Measurements from ENCODE around the gene GASK1A.

The GASK1A gene

DNA sequence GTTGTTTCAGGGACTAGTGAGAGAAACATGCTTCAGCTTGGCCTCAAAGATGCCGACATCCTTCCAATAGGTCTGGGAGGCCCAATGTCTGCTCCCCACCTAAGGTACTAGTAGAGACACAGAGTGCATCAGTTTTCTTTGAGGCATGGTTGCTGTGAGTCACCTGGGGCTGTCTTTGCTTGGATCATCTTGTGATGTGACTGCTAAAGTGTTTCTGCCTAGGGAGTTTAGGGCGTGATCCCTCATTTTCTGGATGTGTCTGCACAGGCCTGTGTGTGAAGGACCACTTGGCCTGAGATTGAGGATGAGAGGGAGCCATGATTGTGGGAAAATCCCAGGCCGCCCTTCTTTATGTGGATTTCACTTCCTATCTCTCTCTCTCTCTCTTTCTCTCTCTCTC lies 4.8 kb downstream of the GASK1A start:
- DNase-seq: no peak

DNA sequence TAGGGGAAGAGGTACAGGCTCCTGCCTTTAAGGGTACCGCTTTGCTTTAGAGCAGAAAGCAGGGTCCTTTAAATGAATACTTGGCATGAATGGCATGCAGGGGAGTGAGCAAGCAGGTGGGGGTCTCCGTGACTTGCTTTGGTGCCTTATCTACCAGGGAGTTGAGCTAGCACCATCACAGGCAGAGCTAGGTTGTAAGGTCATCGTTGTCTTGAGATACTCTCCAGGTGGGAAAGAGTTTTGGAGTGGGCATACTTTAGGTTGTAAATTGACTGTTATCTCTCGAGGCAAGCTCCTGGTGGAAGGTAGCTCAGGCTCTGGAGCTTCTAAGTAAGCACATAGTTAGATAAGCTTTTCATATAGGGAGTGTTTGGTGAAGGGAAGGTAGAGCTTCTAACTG lies 5.6 kb downstream of the GASK1A start:
- DNase-seq: no peak

DNA sequence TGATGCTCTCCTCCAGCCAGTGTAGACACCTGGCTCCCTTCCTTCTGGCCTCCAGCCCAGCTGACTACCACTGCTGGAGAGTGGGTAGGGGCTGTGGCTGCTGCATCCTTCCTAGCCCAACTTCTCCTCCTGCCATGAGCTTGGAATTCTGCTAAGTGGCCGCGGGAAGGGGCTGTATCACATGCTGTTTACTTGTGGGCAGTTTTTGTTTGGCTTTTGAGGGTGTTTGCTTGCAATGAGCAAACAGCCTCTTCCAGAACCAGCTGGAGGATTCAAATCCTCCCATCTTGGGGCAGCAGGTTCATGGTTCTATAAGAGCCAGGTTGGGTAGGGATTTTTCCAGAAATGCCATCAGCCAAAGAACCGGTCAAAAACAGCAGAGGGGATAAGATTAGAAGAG lies 9.0 kb downstream of the GASK1A start:
- DNase-seq: no peak

DNA sequence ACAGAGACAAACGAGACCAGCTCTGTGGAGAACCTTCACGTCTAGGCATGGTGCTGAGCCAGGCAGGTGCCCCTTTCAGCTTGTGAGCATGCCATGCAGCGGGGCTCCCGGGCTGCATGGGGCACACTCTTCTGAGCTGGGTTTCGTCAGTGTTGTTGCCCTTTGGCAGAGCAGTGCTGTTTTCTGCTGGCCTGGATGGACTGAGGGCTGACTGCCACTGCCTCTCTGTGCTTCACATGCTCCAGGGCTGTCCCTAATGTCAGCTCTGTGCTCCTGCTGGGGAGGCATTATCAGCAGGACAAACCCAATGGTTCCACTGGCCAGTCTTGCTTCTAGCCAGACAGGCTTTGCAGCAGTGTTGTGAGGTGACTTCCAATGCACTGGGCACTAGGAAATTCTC lies 9.5 kb downstream of the GASK1A start:
- DNase-seq: no peak

DNA sequence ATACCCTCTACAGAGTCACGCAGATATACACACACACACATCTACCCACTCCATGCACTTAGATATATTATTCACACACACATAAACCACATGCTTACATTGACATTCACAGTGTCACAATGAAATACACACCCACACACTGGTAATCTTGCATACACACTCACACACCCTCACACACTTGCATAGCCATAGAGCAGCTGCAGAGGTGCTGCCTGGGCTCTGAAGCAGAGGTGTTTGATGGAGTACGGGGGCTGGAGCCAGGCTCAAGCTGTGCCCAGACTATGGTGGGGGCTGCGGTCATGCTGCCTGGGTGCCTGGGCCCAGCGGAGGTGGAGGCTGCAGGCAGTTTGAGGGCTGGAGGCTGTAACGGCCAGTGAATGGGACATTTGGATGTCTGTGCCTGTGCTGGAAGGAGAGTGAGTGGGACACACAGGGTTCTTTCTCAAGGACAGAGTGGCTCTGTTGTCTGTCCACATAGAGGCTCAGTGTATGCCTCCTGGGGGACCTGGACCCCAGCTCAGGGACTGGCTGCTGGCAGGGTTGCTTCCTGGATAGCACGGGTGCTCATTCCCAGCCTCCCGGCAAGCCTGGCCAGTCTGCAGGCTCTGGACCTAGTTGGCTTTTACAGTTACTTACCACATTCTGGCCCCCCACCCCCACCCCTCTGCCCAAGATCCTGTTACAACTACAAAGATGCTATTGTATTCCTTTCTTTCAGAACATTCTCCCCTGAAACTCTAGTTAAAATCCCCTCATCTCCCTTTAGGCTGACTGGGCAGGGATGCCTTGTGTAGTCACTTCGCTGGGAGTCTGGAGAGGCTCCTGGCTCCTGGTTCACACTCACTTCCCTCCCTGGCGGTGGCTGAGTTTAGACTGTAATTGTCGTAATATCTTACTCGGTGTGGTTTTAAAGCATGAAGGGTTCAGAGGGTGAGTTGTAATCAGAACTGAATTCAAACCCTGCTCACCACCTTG lies 12.5 kb downstream of the GASK1A start:
- no peak for DNase-seq

DNA sequence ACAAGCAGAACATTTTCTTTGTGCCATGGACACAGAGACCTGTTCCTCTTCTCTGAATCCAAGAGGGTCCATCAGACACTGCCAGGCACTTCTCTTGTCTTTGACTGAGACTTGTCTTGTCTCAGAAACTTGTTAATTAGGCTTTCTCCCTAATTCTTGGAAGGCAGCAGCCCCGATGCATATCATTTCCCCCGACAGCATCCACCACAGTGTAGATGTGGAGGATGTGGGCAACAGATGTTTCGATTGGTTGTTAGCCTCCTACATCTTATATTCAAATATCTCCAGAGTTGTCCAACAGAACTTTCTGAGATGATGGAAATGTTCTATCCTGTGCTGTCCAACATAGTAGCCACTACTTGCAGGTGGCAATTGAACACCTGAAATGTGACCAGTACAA lies 15.5 kb downstream of the GASK1A start:
- no peak for DNase-seq

DNA sequence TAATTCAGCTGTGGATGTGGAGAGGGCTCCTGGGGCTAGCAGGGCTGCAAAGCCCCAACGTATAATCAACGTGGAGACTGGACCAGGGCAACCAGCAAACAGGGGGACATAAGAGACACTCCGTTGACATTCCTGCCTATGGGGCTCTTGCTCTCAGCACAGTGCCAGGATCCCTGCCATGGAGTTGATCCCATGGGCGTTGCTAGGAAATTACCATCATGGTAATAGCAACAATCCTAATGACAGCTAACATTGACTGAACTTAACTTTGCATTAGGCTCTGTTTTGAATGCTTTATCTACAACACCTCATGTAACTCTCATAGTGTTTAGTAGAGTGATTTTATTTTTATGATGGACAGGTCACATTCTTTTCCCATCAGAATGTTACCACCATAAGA lies 16.9 kb downstream of the GASK1A start:
- no peak for DNase-seq

DNA sequence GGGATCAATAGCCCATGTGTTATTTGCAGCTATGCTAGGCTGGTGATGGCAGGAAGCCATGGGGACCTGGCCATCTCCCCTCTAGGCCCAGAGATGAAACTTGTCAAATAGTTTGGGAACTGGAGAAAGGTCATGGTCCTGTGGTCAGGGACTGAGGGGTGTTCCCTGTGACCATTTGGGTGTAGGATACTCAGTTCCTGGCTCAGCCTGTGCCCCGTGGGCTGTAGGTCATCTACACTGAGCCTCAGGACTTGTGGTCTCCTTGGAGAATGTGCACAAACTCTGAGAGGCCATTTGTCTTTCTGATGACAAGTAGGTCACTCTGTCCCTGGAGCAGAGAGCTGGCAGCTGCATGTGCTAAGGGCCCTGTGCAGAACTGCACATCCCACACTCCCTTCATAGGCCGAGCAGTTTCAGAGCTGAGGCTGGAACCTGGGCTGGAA lies 17.5 kb downstream of the GASK1A start:
- no peak for DNase-seq

DNA sequence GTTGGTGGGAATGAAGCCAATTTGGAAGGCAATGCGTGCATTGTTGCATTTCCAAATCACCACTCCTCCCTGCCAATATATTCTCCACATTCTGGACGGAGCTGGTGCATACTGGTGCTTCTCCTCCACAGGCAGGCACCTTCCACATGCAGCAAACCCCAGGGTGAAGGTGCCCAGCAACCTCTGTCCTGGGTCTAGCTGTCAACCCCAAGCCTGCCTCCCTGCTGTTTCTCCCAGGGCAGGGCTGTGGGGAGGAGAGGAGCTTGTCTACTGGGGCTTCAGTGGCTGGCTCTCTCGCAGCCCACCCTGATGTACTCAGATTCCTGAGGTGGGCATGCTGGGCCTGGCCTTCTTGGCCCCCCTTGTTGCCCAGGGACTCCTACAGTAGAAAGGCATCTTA lies 20.1 kb downstream of the GASK1A start:
- no peak for DNase-seq

DNA sequence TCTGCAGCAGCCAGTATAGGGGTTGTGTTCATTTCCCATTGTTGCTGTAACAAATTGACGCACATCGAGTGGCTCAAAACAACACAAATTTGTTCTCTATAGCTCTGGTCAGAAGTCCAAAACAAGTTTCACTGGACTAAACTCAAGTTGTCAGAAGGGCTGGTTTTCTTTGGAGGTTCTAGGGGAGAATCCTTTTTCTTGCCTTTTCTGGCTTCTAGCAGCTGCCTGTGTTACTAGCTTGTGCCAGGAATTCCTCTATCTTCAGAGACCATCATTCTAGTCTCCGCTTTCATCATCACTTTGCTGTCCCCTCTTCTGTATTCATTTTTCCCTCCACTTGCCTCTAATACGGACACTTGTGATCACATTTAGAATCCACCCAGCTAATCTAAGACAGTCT lies 20.5 kb downstream of the GASK1A start:
- DNase-seq: no peak

DNA sequence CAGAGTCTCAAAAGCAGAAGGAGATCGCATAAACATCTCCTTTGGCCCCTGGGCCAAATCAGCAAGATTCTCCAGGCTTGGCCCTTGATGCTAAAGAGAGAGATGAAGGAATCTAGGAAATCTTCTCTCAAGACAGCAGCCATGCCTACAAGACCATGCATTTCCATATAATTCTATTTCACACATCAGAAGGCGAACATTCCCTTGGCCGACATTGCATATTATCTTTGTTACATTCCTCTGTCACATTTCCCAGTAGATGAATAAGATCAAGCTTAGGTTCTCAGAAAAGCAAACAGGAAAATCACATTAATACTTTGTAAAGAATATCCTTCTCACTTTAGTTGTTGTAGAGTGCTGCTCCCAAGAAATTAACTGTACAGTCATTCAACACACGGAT lies 21.3 kb downstream of the GASK1A start:
- DNase-seq: no peak

DNA sequence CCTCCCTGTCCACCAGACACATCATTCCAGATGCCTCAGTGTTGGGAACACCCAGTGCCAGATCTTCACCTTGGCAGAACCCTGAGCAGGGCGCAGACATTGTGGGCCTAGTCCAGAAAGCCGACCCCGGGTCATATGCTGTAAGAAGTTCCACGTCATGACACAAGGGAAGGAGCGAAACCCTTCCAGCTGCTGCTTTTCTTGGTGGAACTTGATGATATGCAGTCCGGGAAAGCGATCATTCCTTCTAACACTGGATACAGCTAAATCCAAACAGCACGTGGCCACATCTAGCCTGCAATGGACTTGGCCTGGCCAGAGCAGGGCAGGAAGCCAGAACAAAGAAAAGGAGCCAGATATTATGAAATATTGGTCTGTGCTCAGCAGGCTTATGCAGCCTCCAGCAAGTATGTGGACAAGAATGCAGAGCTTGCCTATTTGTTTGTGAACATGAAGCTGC lies 22.0 kb downstream of the GASK1A start:
- no peak for DNase-seq

DNA sequence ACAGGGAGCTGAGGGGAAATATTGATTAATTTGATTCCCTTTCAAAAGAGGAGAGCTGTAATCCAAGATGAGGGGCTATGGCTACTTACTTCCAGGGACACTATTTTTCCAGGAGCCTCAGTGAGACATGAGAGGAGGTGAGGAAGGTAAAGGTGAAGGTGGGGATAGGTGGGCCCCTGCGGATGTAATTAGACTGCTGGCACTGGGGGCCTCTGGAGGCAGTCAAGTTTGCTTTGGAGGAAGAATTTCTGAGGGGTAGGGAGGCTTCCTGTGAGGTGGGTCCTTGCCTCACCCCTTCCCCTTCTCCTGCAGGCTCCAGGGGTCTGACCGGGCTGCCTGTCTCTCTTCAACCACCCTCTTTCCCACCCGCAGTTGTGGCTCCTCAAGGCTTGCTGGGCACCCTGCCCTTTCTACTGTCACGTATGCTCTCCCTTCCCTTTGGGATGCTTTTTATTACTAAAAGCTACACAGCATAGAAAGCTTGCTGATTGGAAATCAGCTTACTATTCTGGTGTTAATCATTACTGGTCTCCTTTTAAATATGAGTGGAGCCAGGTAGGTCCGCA lies 22.5 kb downstream of the GASK1A start:
- no peak for DNase-seq

DNA sequence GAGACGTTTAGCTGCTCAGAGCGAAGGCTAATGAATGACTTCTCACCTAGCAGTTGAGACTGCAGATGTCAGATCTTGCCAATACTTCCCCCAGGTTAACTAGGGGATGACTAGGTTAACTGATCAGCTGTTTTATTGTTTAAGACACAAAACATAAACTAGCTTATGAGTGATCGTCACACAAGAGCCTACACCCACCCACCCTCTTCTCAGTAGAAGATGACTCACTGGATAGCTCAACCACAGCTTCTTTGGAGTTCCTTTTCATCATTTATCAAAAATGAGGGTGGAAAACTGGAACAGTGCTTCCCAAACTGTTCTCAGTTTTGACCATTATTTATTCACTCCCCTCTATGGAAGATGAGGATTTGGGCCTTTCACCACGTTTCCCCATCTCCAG lies 25.2 kb downstream of the GASK1A start:
- DNase-seq: no peak

DNA sequence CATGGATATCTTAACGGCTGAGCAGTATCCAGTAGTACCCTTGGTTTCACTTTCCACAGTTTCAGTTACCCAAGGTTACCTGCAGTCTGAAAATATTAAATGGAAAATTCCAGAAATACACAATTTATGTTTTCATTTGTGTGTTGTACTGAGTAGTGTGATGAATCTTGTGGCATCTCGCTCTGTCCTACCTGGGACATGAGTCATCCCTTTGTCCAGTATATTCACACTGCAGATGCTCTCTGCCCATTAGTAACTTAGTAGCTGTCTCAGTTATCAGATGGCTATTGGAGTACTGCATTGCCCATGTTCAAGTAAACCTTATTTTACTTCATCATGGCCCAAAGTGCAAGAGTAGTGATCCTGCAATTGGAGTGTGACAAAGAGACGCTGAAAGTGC lies 26.1 kb downstream of the GASK1A start:
- DNase-seq: no peak

DNA sequence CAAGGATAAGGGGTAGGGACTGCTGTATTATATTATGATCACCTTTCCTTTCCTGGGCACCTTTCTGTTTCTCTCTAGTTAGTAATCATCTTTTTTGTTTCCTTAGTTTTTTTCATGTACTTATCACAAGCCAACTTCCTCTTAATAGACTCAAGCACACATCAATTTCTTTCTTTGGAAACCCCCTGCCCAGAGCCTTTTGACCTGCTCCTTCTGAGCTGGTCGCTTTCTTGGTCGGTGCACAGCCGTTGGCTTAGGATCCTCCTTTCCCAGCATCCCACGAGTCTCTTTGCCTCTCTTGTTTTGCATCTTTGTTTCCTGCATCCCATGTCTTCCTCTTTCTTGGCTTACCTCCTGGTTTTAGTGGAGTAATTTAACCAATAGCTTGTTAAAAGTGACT lies 26.9 kb downstream of the GASK1A start:
- DNase-seq: no peak

DNA sequence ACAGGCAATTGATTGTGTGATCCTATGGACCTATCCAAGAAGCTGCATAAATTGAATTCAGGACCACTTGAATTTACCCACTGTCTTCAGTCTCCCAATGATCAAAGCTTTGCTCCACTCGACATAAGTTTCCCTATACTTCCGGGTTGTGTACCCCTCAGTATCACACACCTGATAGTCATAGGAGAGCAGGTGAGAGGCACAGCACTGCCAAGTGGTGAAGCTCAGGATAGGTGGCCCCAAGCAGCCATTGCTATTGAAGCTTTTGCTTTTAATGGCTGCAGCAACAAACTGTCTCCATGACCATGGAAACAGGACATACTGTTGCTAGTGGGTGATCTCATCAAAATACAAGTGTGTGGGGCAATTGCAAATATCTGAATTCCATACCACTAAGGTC lies 27.7 kb downstream of the GASK1A start:
- no peak for DNase-seq

DNA sequence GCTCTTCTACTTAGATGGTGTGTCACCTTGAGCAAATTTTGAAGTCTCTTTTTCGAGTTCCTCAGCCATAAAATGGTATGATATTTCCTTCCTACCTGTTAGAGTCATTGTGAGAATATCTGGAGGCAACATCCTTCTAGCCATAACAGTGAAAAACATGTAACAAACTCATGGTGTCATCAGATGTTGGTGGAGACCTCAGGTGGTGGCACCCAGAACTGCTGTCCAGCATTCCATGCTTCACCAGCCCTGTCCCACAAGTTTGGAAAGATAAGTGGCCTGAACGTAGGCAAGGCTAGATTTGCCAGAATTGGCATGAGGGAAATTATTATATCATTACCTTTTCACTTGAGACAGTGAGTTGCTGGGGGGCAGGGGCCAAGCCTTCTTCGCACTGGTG lies 30.4 kb downstream of the GASK1A start:
- DNase-seq: no peak

DNA sequence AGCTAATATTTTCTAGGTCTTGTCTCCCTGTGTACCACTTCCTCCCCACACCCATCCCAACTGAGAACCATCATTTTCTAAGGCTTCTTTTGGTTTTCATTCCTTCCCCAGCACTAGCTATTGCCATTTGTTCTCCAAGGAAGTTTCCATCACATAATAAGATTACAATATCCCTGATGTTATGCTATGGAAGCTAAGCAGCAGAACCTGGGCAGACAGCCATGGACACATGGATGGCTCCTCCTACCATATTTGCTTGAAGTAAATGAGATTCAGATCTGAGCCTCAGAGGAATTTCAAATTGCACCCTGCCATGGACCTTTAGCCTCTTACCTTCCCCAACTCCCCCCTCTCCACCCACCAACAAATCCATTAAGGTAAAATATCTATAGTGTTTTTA lies 31.5 kb downstream of the GASK1A start:
- no peak for DNase-seq

DNA sequence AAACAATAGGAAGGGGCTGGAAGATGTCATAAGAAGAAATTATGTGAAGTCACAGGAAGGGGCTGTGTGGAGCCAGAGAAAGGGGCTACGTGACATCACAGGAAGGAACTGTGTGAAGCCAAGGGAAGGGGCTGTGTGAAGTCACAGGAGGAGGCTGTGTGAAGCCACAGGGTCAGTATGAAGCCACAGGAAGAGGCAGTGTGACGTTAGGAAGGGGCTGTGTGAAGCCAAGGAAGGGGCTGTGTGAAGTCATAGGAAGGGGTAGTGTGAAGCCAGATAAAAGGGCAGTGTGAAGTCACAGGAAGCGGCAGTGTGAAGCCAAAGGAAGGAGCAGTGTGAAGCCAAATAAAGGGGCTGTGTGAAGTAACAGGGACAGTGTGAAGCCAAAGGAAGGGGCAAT lies 32.5 kb downstream of the GASK1A start:
- no peak for DNase-seq

DNA sequence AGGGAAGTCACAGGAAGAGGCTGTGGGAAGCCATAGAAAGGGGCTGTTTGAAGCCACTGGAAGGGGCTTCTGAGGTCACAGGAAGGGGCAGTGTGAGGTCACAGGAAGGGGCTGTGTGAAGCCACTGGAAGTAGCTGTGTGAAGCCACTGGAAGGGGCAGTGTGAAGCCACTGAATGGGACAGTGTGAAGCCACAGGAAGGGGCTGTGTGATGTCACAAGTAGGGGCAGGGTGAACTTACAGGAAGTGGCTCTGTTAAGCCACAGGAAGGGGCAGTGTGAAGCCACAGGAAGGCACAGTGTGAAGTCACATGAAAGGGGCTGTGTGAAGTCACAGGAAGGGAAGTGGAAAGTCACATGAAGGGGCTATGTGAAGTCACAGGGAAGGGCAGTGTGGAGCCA lies 33.1 kb downstream of the GASK1A start:
- no peak for DNase-seq

DNA sequence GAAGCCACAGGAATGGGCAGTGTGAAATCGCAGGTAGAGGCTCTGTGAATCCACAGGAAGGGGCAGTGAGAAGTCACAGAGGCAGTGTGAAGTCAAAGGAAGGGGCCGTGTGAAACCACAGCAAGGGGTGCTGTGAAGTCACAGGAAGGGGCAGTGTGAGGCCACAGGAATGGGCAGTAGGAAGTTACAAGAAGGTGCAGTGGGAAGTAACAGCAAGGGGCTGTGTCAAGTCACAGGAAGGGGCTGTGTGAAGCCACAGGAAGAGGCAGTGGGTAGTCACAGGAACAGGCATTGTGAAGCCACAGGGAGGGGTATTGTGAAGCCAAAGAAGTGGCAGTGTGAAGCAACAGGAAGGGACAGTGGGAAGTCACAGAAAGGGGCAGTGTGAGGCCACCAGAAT lies 34.1 kb downstream of the GASK1A start:
- DNase-seq: no peak

DNA sequence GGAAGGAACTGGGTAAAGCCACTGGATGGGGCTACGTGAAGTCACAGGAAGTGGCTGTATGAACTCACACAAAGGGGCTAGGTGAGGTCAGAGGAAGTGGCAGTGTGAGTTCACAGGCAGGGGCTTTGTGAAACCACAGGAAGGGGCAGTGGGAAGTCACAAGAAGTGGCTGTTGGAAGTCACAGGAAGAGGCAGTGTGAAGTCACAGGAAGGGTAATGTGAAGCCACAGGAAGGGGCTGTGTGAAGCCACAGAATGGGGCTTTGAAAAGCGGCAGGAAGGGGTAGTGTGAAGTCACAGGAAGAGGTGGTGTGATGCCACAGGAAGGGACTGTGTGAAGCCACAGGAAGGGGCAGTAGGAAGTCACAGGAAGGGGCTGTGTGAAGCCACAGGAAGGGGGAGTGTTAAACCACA lies 34.6 kb downstream of the GASK1A start:
- no peak for DNase-seq

DNA sequence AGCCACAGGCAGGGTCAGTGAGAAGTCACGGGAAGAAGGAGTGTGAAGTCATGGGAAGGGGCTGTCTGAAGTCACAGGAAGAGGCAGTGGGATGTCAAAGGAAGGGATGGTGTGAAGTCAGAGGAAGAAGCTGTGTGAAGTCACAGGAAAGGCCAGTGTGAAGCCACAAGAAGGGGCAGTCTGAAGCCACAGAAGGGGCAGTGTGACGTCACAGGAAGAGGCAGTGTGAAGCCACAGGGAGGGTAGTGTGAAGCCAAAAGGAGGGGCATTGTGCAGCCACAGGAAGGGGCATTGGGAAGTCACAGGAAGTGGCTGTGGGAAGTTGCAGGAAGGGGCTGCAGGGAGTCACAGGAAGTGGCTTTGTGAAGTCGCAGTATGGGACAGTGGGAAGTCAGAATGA lies 35.1 kb downstream of the GASK1A start:
- no peak for DNase-seq

DNA sequence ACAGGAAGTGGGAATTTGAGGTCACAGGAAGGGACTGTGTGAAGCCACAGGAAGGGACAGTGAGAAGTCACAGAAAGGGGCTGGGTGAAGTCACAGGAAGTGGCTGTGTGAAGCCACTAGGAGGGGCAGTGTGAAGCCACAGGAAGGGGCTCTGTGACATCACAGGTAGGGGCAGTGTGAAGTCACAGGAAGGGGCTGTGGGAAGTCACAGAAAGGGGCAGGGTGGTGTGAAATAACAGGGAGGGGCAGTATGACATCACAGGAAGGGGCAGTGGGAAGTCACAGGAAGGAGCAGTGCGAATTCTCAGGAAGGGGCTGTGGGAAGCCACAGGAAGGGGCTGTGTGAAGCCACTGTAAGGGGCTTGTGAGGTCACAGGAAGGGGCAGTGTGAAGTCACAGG lies 35.8 kb downstream of the GASK1A start:
- no peak for DNase-seq

Data from activated CD4-positive, alpha-beta T cell treated with anti-CD3 and anti-CD28 coated beads for 4 hours (primary cell).